Measurements from ENCODE around the gene FRMD7. TPM values are rescaled to one million over a fixed set of nuclear protein-coding genes. Genes with fewer than 3 reads are reported as not detected.
"Not testable (repeated sequence)": the region's sequence is repeated elsewhere in the genome, so short reads cannot be mapped to it uniquely, and the experiment has no call there.

The FRMD7 gene
- total and polyA plus RNA-seq, 12 donors = 0.06 TPM; not detected in 11

- H3K9me3 ChIP-seq (replicated peaks in 1 of 3) = no peaks in the 10 kb centered on the region
- H3K4me3 ChIP-seq = no peak overlapping the region
- no peak for DNase-seq
- TF ChIP-seq CTCF (IDR thresholded peaks at IDR 0.05) (no peak), POLR2A (IDR thresholded peaks at IDR 0.05) (no peak)
- no peak overlapping the region for H3K27ac ChIP-seq
- H3K36me3 ChIP-seq (replicated peaks in 1 of 2) = no peaks in the 10 kb centered on the region
- WGBS, 4 donors = 68 to 91% (median 79%) methylated on average over 3 of the region's 3 CpGs
- no peaks in the 10 kb centered on the region for H3K4me1 ChIP-seq (replicated peaks in 1 of 2)
- peaks cover 4% of the 10 kb centered on the region for H3K27me3 ChIP-seq
- intact Hi-C loops (cut with DNase I) = no loop called here
These were observed 41.7 kb upstream of the FRMD7 start for GRCh38 chrX:132169554-132169953.

DNA sequence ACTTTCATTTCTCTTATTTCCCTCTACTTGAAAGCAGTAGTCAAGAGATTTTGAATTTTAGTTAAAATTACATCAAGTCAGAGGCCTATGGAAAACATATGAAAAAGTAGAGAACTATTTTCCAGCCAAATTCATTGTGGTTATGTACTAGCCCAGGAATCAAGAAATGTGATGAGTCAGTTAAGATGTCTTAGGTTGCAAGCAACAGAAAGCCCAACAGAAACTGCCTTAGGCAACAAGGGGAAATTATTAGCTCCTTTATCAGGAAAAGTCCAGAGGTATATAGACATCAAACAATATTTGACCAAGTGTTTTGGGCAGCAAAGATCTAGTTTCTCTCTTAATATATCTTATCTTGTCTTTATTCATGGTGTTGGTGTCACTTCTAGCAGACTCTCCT, 37.8 kb upstream of the FRMD7 start:
- TF ChIP-seq CTCF (IDR thresholded peaks at IDR 0.05) = no peak
- no peak for TF ChIP-seq POLR2A (IDR thresholded peaks at IDR 0.05)

DNA sequence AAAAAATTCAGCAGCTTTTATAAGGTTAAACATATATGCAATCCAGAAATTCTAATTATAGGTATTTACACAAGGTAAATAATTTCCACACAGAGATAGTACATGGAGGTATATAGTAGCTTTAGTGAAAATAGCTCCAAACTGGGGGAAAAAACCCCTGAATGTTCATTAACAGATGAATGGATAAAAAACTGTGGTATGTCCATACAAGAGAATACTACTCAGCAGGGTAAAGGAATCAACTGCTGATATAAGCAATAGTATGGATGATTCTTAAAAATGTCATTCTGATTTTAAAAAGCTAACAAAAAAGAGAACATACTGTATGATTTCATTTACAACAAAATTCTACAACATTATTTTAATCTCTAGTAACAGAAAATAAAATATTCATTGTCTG, 37.2 kb upstream of the FRMD7 start:
- H3K36me3 ChIP-seq (replicated peaks in 1 of 2) = no peaks in the 10 kb centered on the region
- no peaks in the 10 kb centered on the region for H3K4me1 ChIP-seq (replicated peaks in 1 of 2)
- H3K9me3 ChIP-seq (replicated peaks in 1 of 3) = no peaks in the 10 kb centered on the region
- H3K4me3 ChIP-seq = no peak overlapping the region
- TF ChIP-seq CTCF (IDR thresholded peaks at IDR 0.05) (no peak), POLR2A (IDR thresholded peaks at IDR 0.05) (no peak)
- no peak overlapping the region for H3K27ac ChIP-seq
- peaks cover 12% of the 10 kb centered on the region for H3K27me3 ChIP-seq
- intact Hi-C loops (cut with DNase I) = no loop called here
- no peak for DNase-seq

More for the DNA sequence above, 37.8 kb upstream of the FRMD7 start:
- Histone ChIP-seq H3K4me3 (no peak overlapping the region), H3K36me3 (replicated peaks in 1 of 2) (no peaks in the 10 kb centered on the region), H3K27me3 (peaks cover 12% of the 10 kb centered on the region), H3K4me1 (replicated peaks in 1 of 2) (no peaks in the 10 kb centered on the region), H3K9me3 (replicated peaks in 1 of 3) (no peaks in the 10 kb centered on the region), H3K27ac (no peak overlapping the region)
- intact Hi-C loops (cut with DNase I) = no loop called here
- DNase-seq = no peak

DNA sequence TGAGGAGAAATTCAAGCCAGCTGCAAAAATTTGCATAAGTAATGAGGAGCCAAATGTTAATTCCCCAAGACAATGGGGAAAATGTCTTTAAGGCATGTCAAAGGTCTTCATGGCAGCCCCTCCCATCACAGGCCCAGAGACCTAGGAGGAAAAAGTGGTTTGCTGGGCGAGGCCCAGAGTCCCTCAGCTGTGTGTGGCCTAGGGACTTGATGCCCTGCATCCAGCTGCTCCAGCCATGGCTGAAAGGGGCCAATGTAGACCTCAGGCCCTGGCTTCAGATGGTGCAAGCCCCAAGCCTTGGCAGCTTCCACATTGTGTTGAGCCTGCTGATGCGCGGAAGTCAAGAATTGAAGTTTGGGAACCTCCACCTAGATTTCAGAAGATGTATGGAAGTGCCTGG, 35.3 kb upstream of the FRMD7 start:
- H3K36me3 ChIP-seq (replicated peaks in 1 of 2); H3K27me3 ChIP-seq; H3K4me3 ChIP-seq; DNase-seq; intact Hi-C loops (cut with DNase I); H3K27ac ChIP-seq; H3K4me1 ChIP-seq (replicated peaks in 1 of 2); H3K9me3 ChIP-seq (replicated peaks in 1 of 3): not testable (repeated sequence)
- WGBS, 4 donors = 57 to 100% (median 94%) methylated on average over 1 to 3 of the region's 3 CpGs

GRCh38 chrX:132153166-132153565, 25.3 kb upstream of the FRMD7 start:
- Histone ChIP-seq H3K36me3 (replicated peaks in 1 of 2) (no peaks in the 10 kb centered on the region), H3K27ac (no peak overlapping the region), H3K4me1 (replicated peaks in 1 of 2) (no peaks in the 10 kb centered on the region), H3K4me3 (no peak overlapping the region), H3K27me3 (peaks cover 9% of the 10 kb centered on the region), H3K9me3 (replicated peaks in 1 of 3) (no peaks in the 10 kb centered on the region)
- TF ChIP-seq POLR2A (IDR thresholded peaks at IDR 0.05) (no peak), CTCF (IDR thresholded peaks at IDR 0.05) (no peak)
- WGBS, 4 donors = 48 to 72% (median 58%) methylated on average over 4 of the region's 4 CpGs
- no peak for DNase-seq
- intact Hi-C loops (cut with DNase I) = no loop called here

Measured in adrenal gland (tissue), 12 donors.